HCT116 (cell line): ENCODE measurements around the gene SLMAP. TPM values are rescaled to one million over a fixed set of nuclear protein-coding genes. Genes with fewer than 3 reads are reported as not detected.
"Not testable (repeated sequence)": the region's sequence is repeated elsewhere in the genome, so short reads cannot be mapped to it uniquely, and the experiment has no call there.

Experiments used
- ATAC-seq: fragments of 200-7000 bp; cut with Tn5 transposase; 2 replicates; pipeline ENCODE4 v1.9.1; 2020; ENCODE audit warnings: mild to moderate bottlenecking, moderate library complexity
- BruUV-seq: library from RNA; stranded (reverse); fragments of 400-500 nt; replicated peaks from 2 replicates; lab custom pipeline; 2021; lab: Mats Ljungman, UMichigan
- CTCF ChIA-PET: fragments of 300-600 bp; sonication (Branson Sonifier 250); formaldehyde crosslinking; loops from one replicate; lab custom pipeline; 2021; ENCODE audit warnings: antibody characterized with exemption; lab: Charles Lee
- POLR2A ChIA-PET: fragments of 300-600, 350-600 bp; sonication (Branson Sonifier 250); formaldehyde crosslinking; loops from one replicate; lab custom pipeline; 2021; ENCODE audit warnings: antibody characterized with exemption; lab: Charles Lee
- RAD21 ChIA-PET, 2 experiments: fragments of 300-600 bp; sonication (Branson Sonifier 250); formaldehyde crosslinking; loops; one replicate each; lab custom pipeline; 2023; ENCODE audit warnings: low total read pairs in 2 of 2; ENCODE audit not compliant: uncharacterized antibody in 2 of 2, unreplicated experiment in 2 of 2, low non-redundant PET in 1 of 2; lab: Charles Lee
- DNase-seq: peaks from one replicate; pipeline ENCODE4 v3.0.0-alpha.2; 2010; ENCODE audit warnings: low read depth, low spot score
- H2AFZ ChIP-seq: fragments of 200-600 bp; shearing (Covaris generic), sonication (generic); 2 replicates; pipeline ENCODE4 v1.6.1; 2017; ENCODE audit warnings: low read depth, mixed run types, mixed read lengths, antibody characterized with exemption, low read length; ENCODE audit not compliant: poor library complexity, severe bottlenecking
- H3K27ac ChIP-seq: 2 replicates; pipeline ENCODE4 v1.5.1; 2012; ENCODE audit warnings: low read depth, low read length
- H3K27me3 ChIP-seq: fragments of 200-600 bp; sonication (generic); 2 replicates; pipeline ENCODE4 v1.6.1; 2016; ENCODE audit warnings: mixed run types, low read length, mixed read lengths; ENCODE audit not compliant: insufficient read depth
- H3K36me3 ChIP-seq, 2 experiments: fragments of 200-500 bp in 1 of 2; fragments of 200-600 bp in 1 of 2; sonication (Bioruptor generic) in 1 of 2; sonication (generic) in 1 of 2; 2 replicates each; pipeline versions ENCODE4 v1.5.1 to v1.6.1; 2014 to 2016; ENCODE audit warnings: low read length in 2 of 2, inconsistent platforms in 1 of 2, mixed read lengths in 1 of 2, mixed run types in 1 of 2; ENCODE audit not compliant: insufficient read depth in 2 of 2, control insufficient read depth in 1 of 2
- H3K4me1 ChIP-seq, 2 experiments: fragments of 200-600 bp in 1 of 2; sonication (generic) in 1 of 2; 2 replicates each; pipeline versions ENCODE4 v1.5.1 to v1.6.1; 2012 to 2017; ENCODE audit warnings: low read length in 2 of 2, inconsistent platforms in 1 of 2, mild to moderate bottlenecking in 1 of 2, mixed read lengths in 1 of 2, mixed run types in 1 of 2, moderate library complexity in 1 of 2; ENCODE audit not compliant: insufficient read depth in 2 of 2, control insufficient read depth in 1 of 2
- H3K4me2 ChIP-seq: fragments of 200-600 bp; sonication (generic); 2 replicates; pipeline ENCODE4 v1.6.1; 2017; ENCODE audit warnings: mixed run types, low read length, mixed read lengths
- H3K4me3 ChIP-seq, 2 experiments: fragments of 200-600 bp in 1 of 2; sonication (generic) in 1 of 2; replicated peaks in 1 of 2; 2 replicates each; pipeline ENCODE4 v1.5.1; 2011 to 2016; ENCODE audit warnings: low read length in 2 of 2, control low read depth in 1 of 2, low read depth in 1 of 2, mild to moderate bottlenecking in 1 of 2, mixed read lengths in 1 of 2, mixed run types in 1 of 2
- H3K79me2 ChIP-seq: fragments of 200-600 bp; sonication (generic); 2 replicates; pipeline ENCODE4 v1.6.1; 2017; ENCODE audit warnings: mild to moderate bottlenecking, mixed run types, low read length, moderate library complexity, mixed read lengths; ENCODE audit not compliant: insufficient read depth
- H3K9ac ChIP-seq: fragments of 200-600 bp; sonication (generic); 2 replicates; pipeline ENCODE4 v1.6.1; 2016; ENCODE audit warnings: low read length, mixed read lengths
- H3K9me2 ChIP-seq: fragments of 200-600 bp; sonication (generic), shearing (Covaris generic); 2 replicates; pipeline ENCODE4 v1.6.1; 2017; ENCODE audit warnings: mixed run types, mild to moderate bottlenecking, moderate library complexity; ENCODE audit not compliant: insufficient read depth
- H3K9me3 ChIP-seq, 2 experiments: fragments of 200-500 bp in 1 of 2; fragments of 200-600 bp in 1 of 2; sonication (Bioruptor generic) in 1 of 2; sonication (generic) in 1 of 2; 2 replicates each; pipeline ENCODE4 v1.6.1; 2014 to 2017; ENCODE audit warnings: low read length in 2 of 2, mixed read lengths in 2 of 2, inconsistent platforms in 1 of 2, low read depth in 1 of 2, mild to moderate bottlenecking in 1 of 2, mixed run types in 1 of 2, moderate library complexity in 1 of 2; ENCODE audit not compliant: control insufficient read depth in 1 of 2, insufficient read depth in 1 of 2
- H4K20me1 ChIP-seq: fragments of 200-600 bp; sonication (generic), shearing (Covaris generic); 2 replicates; pipeline ENCODE4 v1.6.1; 2017; ENCODE audit warnings: mixed run types, mild to moderate bottlenecking, moderate library complexity; ENCODE audit not compliant: insufficient read depth
- CTCF ChIP-seq, 3 experiments: fragments of 200-600 bp in 1 of 3; sonication (generic) in 1 of 3; IDR thresholded peaks in 2 of 3; conservative IDR thresholded peaks in 1 of 3; 2 replicates each; pipeline ENCODE4 v1.5.1; 2012 to 2017; ENCODE audit warnings: low read depth in 2 of 3, low read length in 2 of 3, antibody characterized with exemption in 1 of 3, borderline replicate concordance in 1 of 3, control low read depth in 1 of 3, mild to moderate bottlenecking in 1 of 3, mixed read lengths in 1 of 3, mixed run types in 1 of 3, moderate library complexity in 1 of 3; ENCODE audit not compliant: insufficient read depth in 1 of 3
- ELF1 ChIP-seq: IDR thresholded peaks from 2 replicates; pipeline ENCODE4 v1.6.1; 2012; ENCODE audit warnings: low read depth, borderline replicate concordance
- EZH2phosphoT487 ChIP-seq: fragments of 200-600 bp; IDR thresholded peaks from 2 replicates; pipeline ENCODE4 v1.6.1; 2018; ENCODE audit warnings: antibody characterized with exemption, borderline replicate concordance
- FOSL1 ChIP-seq: IDR thresholded peaks from 2 replicates; pipeline ENCODE4 v1.6.1; 2012; ENCODE audit warnings: low read depth
- JUND ChIP-seq: IDR thresholded peaks from 2 replicates; pipeline ENCODE4 v1.6.1; 2012
- MAX ChIP-seq: IDR thresholded peaks from 2 replicates; pipeline ENCODE4 v1.6.1; 2012
- POLR2A ChIP-seq: IDR thresholded peaks from 2 replicates; pipeline ENCODE4 v1.7.0; 2011; ENCODE audit warnings: borderline replicate concordance; ENCODE audit not compliant: insufficient read depth, insufficient read length; ENCODE audit errors: extremely low read depth
- POLR2AphosphoS5 ChIP-seq: IDR thresholded peaks from 2 replicates; pipeline ENCODE4 v1.6.1; 2011; ENCODE audit warnings: mild to moderate bottlenecking, low read depth, low read length, moderate library complexity
- RAD21 ChIP-seq: IDR thresholded peaks from 2 replicates; pipeline ENCODE4 v1.6.1; 2012; ENCODE audit warnings: low read depth, mild to moderate bottlenecking
- REST ChIP-seq: IDR thresholded peaks from 2 replicates; pipeline ENCODE4 v1.6.1; 2012; ENCODE audit warnings: low read depth
- SRF ChIP-seq: IDR thresholded peaks from 2 replicates; pipeline ENCODE4 v1.6.1; 2012; ENCODE audit warnings: low read depth
- ZNF274 ChIP-seq: fragments of 200-500 bp; sonication (Bioruptor generic); IDR thresholded peaks from 2 replicates; pipeline ENCODE4 v1.6.1; 2014; ENCODE audit warnings: mild to moderate bottlenecking, low read depth, low read length, inconsistent platforms
- intact Hi-C: fragments of 100-400 bp; cut with micrococcal nuclease; formaldehyde crosslinking; loops from 2 replicates; pipeline ENCODE4 v1.10.0; 2022
- total RNA-seq: library from RNA; stranded (reverse); gene quantifications from one replicate; pipeline ENCODE4 v1.2.1, GENCODE V29; 2021; ENCODE audit not compliant: unreplicated experiment

SLMAP gene
- total RNA-seq, 1 experiment from 2014 or later = 81.0 TPM

GRCh38 chr3:57864853-57865252 is 108.7 kb downstream of the SLMAP start:
- H3K9me2 ChIP-seq = no peaks in the 10 kb centered on the region
- no peak overlapping the region for H3K9ac ChIP-seq
- no peak overlapping the region for H3K4me2 ChIP-seq
- no TSS peak for BruUV-seq
- H3K79me2 ChIP-seq = peaks cover 2% of the 10 kb centered on the region; the same call in 1 of the 2 replicates
- TF ChIP-seq REST (no peak), JUND (no peak), ZNF274 (no peak), POLR2A (no peak), MAX (no peak), CTCF (IDR thresholded peaks at IDR 0.05 in 2 of 3, conservative IDR thresholded peaks at IDR 0.05 in 1 of 3; ENCODE audit: borderline replicate concordance in 1 of 3, insufficient read depth in 1 of 3, low read depth in 2 of 3, low read length in 2 of 3) (peak in 2 of 3 experiments; percentile 17 to 38; a peak in 2 of 6 replicates), SRF (no peak), EZH2phosphoT487 (no peak), ELF1 (no peak), FOSL1 (no peak), RAD21 (peak; percentile 55), POLR2AphosphoS5 (no peak)
- no peaks in the 10 kb centered on the region for H4K20me1 ChIP-seq
- ChIA-PET CTCF (no interaction called here), POLR2A (no interaction called here), RAD21 (no interaction called here)
- ATAC-seq = no peak
- H2AFZ ChIP-seq = no peak overlapping the region
- H3K4me1 ChIP-seq = no peaks in the 10 kb centered on the region
- H3K36me3 ChIP-seq = peaks cover 9 to 11% of the 10 kb centered on the region in 2 experiments; a peak in 3 of 4 replicates
- no peak for DNase-seq
- no peaks in the 10 kb centered on the region for H3K27me3 ChIP-seq
- H3K27ac ChIP-seq = no peak overlapping the region
- no peak overlapping the region for H3K4me3 ChIP-seq
- intact Hi-C loops = no loop called here
- H3K9me3 ChIP-seq = no peaks in the 10 kb centered on the region

GRCh38 chr3:57869110-57869509 is 113.0 kb downstream of the SLMAP start:
- H3K27ac ChIP-seq, H3K27me3 ChIP-seq, BruUV-seq, H3K9me2 ChIP-seq, H3K4me3 ChIP-seq, H4K20me1 ChIP-seq, H2AFZ ChIP-seq, ATAC-seq, DNase-seq, H3K9me3 ChIP-seq, H3K79me2 ChIP-seq, H3K9ac ChIP-seq, H3K4me1 ChIP-seq, intact Hi-C loops, H3K36me3 ChIP-seq, H3K4me2 ChIP-seq, POLR2A ChIA-PET, CTCF ChIA-PET, RAD21 ChIA-PET: not testable (repeated sequence)
